GM12874 (cell line): ENCODE measurements around the gene CABYR.

Experiments
- TF ChIP-seq, protein P1 (sequence below): IDR thresholded peaks from 2 replicates; pipeline ENCODE4 v1.5.1; 2011; ENCODE audit warnings: low read depth, mild to moderate bottlenecking, control low read depth, low read length, moderate library complexity; ENCODE audit not compliant: insufficient read depth

CABYR gene

DNA sequence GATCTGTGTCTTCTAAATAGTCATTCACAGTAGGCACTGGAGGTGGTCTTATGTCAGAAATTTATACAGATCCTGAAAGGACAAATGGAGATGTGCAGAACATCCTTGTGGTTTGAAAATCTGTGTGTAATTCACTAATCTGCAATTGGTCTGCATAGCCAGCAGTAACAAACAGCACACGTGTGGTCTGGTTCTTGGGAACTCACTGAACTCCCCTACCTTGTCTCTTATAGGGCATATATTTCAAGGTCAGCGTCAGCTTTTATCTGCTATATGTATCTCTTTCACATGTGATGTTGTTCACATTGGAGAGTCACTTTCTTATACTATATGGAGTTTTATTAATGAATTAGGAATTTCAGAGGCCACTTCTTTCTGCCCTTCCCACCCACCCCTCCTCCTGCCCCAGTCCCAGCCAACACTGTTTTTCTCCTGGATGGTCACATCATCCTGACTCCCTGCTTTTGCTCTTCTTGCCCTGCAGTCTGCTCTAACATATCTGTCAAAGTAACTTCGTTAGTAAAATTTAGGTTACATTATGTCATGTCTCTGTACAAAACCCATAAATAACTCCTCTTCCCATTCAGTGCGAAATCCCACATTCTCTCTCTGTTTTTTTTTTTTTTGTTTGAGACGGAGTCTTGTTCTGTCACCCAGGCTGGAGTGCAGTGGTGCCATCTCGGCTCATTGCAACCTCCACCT is 35.4 kb upstream of the CABYR start:
- TF ChIP-seq, protein P1, sequence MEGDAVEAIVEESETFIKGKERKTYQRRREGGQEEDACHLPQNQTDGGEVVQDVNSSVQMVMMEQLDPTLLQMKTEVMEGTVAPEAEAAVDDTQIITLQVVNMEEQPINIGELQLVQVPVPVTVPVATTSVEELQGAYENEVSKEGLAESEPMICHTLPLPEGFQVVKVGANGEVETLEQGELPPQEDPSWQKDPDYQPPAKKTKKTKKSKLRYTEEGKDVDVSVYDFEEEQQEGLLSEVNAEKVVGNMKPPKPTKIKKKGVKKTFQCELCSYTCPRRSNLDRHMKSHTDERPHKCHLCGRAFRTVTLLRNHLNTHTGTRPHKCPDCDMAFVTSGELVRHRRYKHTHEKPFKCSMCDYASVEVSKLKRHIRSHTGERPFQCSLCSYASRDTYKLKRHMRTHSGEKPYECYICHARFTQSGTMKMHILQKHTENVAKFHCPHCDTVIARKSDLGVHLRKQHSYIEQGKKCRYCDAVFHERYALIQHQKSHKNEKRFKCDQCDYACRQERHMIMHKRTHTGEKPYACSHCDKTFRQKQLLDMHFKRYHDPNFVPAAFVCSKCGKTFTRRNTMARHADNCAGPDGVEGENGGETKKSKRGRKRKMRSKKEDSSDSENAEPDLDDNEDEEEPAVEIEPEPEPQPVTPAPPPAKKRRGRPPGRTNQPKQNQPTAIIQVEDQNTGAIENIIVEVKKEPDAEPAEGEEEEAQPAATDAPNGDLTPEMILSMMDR: no peak

DNA sequence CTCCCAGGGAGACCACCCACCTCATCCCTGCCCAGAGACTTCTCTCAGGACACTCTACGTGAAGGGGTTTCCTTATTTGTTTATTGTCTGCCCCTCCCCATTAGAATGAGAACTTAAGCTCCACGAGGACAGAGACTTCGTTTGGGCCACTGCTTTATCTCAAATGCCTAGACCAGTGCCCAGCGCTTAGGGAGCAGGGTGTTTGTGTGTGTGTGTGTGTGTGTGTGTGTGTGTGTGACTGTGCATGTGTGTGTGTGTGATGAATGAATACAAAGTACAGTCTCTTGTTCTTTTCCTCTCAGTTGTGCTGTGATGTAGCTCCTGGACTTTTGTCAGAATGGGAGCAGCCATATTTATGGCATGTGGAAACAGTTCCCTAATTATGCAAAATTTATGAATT is 34.4 kb upstream of the CABYR start:
- TF ChIP-seq, protein P1: no peak

DNA sequence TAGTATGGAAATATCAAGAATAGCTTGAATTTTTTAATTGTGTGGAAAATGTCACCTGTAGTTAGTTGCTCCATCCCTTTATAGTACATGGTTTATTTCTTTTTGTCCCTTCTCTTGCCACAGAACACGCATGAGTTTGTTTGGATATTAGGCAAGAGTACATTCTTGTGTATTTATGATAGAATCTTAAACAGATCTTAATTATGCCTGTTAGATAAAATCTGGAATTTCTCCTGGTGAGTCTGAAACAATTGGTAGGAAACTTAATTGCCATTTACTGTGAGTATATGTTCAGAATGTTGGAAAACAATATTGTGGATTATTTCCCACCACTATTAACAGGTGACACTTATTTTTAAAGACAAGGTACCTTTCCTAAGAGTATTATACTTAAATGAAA is 30.2 kb upstream of the CABYR start:
- TF ChIP-seq, protein P1: no peak

DNA sequence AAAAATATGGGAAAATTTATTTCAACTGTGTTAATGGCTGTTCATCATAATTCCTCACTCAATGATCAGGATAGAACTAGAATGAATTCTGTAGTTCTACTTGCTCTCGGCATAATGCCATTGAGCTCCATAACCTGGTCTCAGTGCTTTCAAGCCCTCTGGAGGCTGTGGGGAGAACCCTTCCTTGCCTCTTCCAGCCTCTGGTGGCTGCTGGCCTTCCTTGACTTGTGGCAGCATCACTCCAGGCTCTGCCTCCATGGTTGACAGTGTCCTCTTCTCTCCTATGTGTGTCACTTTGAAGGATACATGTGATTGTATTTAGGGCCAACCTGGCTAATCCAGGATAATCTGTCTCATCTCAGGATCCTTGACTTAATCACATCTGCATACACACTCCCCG is 26.9 kb upstream of the CABYR start:
- TF ChIP-seq, protein P1: no peak

DNA sequence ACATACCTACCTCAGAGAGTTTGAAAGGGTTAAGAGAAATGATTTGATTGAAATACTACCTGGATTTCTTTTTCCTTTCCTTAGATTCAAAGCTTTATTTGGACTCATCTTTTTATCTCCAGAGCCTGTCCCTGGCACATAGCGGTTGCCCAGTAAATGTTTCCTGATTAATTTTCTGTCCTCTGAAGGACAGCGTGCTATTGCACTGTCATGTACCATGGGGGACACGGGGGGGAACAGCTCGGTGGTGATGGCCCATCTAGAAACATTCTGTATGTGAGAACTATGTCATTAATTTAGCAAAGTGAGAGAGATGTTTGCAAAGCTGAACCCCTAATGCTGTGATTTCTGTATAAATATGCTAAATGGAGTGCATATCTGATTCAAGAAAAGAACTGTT is 26.4 kb upstream of the CABYR start:
- TF ChIP-seq, protein P1: no peak

DNA sequence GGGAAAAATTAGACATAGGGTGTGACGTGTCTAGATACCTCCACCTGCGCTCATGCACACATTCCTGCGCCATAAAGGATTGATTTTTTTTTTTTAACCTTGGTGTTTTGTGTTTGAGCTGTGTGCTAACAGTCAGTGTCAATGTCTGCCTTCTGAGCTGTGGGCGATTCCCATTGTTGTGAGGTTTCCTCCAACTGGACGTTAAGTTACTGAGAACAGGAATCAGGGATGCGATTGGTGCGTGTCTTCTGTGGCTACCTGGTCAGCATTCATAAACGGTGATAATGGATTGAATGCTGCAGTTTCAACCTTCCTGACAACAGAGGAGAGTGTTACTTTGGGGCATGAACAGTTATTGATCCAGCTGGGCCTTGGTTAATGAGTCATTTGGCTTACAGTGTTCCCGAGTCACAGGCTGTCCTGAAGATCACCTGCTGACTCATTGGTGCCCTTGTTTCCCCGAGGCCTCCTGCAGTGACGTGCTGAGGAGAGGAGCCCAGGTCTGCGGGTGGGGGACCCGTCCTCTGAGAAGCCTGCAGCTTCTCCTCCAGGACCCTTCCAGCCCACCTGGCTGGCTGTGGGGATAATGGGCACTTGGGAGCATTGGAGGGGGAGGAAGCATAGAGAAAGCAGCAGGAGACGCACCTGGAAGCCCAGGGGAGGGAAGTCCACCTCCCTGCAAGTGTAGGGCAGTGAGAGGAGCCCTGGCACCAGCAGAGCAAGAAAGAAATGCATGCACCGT is 25.8 kb upstream of the CABYR start:
- TF ChIP-seq, protein P1: no peak

DNA sequence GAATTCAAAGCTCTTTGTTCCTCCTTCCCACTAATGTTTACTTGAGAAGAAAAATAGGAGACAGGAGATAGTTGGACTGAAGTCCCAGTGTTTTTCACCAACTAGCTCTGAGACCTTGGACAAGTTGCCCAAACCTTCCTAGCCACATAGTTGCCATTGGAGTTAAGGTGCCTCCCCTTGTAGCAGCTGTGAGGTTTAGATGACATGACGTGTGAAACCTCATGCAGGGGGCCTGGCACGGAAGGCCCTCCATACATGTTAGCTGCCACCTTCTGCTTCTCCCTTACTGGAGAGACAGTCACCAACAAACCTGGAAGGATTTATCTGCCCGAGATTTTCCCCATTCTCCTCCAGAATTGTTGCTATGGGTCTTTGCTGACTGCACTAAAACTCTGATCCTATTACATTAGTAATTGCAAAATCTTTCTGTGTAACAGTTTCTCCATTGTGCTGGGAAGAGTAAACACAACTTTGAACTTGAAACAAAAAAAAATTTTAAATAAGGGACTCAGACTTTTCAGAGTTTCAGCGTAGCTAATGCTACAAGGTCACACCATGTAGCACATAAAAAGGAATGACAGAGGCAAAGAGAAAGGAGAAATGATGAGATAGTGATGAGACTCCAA is 23.8 kb upstream of the CABYR start:
- TF ChIP-seq, protein P1: no peak
